H9 (cell line): ENCODE measurements around the gene ISY1. TPM values are rescaled to one million over a fixed set of nuclear protein-coding genes. Genes with fewer than 3 reads are reported as not detected.

Source experiments
- DNase-seq: peaks from one replicate; pipeline ENCODE4 v3.0.0-alpha.2; 2017
- H2AFZ ChIP-seq: one replicate; pipeline ENCODE4 v1.6.1; 2013; ENCODE audit warnings: mild to moderate bottlenecking, low read length, control low read depth, moderate library complexity
- H2AK5ac ChIP-seq: 2 replicates; pipeline ENCODE4 v1.6.1; 2013; ENCODE audit warnings: low read length, control low read depth, mixed read lengths; ENCODE audit not compliant: insufficient read length
- H2BK120ac ChIP-seq: one replicate; pipeline ENCODE4 v1.6.1; 2013; ENCODE audit warnings: low read depth, mild to moderate bottlenecking, low read length, control low read depth, inconsistent platforms; ENCODE audit not compliant: poor library complexity, severe bottlenecking
- H2BK12ac ChIP-seq: 2 replicates; pipeline ENCODE4 v1.6.1; 2013; ENCODE audit warnings: low read length, control low read depth, mixed read lengths, low read depth; ENCODE audit not compliant: insufficient read length
- H2BK15ac ChIP-seq: 2 replicates; pipeline ENCODE4 v1.6.1; 2013; ENCODE audit warnings: low read depth, low read length, control low read depth
- H2BK20ac ChIP-seq: one replicate; pipeline ENCODE4 v1.6.1; 2013; ENCODE audit warnings: low read depth, mild to moderate bottlenecking, low read length, control low read depth, inconsistent platforms; ENCODE audit not compliant: poor library complexity, severe bottlenecking
- H2BK5ac ChIP-seq: 2 replicates; pipeline ENCODE4 v1.6.1; 2013; ENCODE audit warnings: low read length, control low read depth, mixed read lengths; ENCODE audit not compliant: insufficient read length
- H3K14ac ChIP-seq: 2 replicates; pipeline ENCODE4 v1.6.1; 2013; ENCODE audit warnings: low read length, control low read depth; ENCODE audit not compliant: insufficient read depth
- H3K18ac ChIP-seq: 2 replicates; pipeline ENCODE4 v1.6.1; 2013; ENCODE audit warnings: low read depth, mild to moderate bottlenecking, mixed read lengths, low read length, control low read depth; ENCODE audit not compliant: insufficient read length
- H3K23ac ChIP-seq: 2 replicates; pipeline ENCODE4 v1.6.1; 2013; ENCODE audit warnings: low read length, control low read depth, mixed read lengths, low read depth; ENCODE audit not compliant: insufficient read length
- H3K23me2 ChIP-seq: 2 replicates; pipeline ENCODE4 v1.6.1; 2013; ENCODE audit warnings: low read depth, mild to moderate bottlenecking, mixed read lengths, low read length, control low read depth; ENCODE audit not compliant: insufficient read length, poor library complexity, severe bottlenecking
- H3K27ac ChIP-seq: 2 replicates; pipeline ENCODE4 v1.5.1; 2013; ENCODE audit warnings: low read length, control low read depth, mixed read lengths, low read depth; ENCODE audit not compliant: insufficient read length
- H3K27me3 ChIP-seq: 2 replicates; pipeline ENCODE4 v1.6.1; 2013; ENCODE audit warnings: low read length, control low read depth, inconsistent platforms; ENCODE audit not compliant: insufficient read depth
- H3K4ac ChIP-seq: 2 replicates; pipeline ENCODE4 v1.6.1; 2013; ENCODE audit warnings: low read depth, mild to moderate bottlenecking, control low read depth, inconsistent platforms, low read length, moderate library complexity
- H3K4me1 ChIP-seq: 2 replicates; pipeline ENCODE4 v1.6.1; 2013; ENCODE audit warnings: low read length, control low read depth, inconsistent platforms; ENCODE audit not compliant: insufficient read depth
- H3K4me2 ChIP-seq: 2 replicates; pipeline ENCODE4 v1.6.1; 2013; ENCODE audit warnings: low read length, control low read depth, mixed read lengths; ENCODE audit not compliant: insufficient read length, insufficient read depth
- H3K56ac ChIP-seq: 2 replicates; pipeline ENCODE4 v1.6.1; 2013; ENCODE audit warnings: low read depth, mild to moderate bottlenecking, mixed read lengths, low read length, control low read depth; ENCODE audit not compliant: insufficient read length
- H3K79me1 ChIP-seq: 2 replicates; pipeline ENCODE4 v1.6.1; 2013; ENCODE audit warnings: low read depth, mild to moderate bottlenecking, moderate library complexity, low read length, control low read depth, inconsistent platforms; ENCODE audit not compliant: insufficient read depth, poor library complexity, severe bottlenecking
- H3K79me2 ChIP-seq: 2 replicates; pipeline ENCODE4 v1.6.1; 2013; ENCODE audit warnings: low read length, control low read depth, inconsistent platforms; ENCODE audit not compliant: insufficient read depth
- H3K9ac ChIP-seq: 2 replicates; pipeline ENCODE4 v1.6.1; 2013; ENCODE audit warnings: low read length, control low read depth, mixed read lengths; ENCODE audit not compliant: insufficient read length; ENCODE audit errors: extremely low read depth
- H3K9me3 ChIP-seq: one replicate; pipeline ENCODE4 v1.6.1; 2013; ENCODE audit warnings: low read depth, low read length, inconsistent platforms; ENCODE audit not compliant: control insufficient read depth
- H3T11ph ChIP-seq: one replicate; pipeline ENCODE4 v1.6.1; 2013; ENCODE audit warnings: mild to moderate bottlenecking, low read length, control low read depth, inconsistent platforms
- H4K20me1 ChIP-seq: one replicate; pipeline ENCODE4 v1.6.1; 2013; ENCODE audit not compliant: control insufficient read depth, insufficient read length, insufficient read depth
- H4K5ac ChIP-seq: 2 replicates; pipeline ENCODE4 v1.6.1; 2013; ENCODE audit warnings: low read depth, mild to moderate bottlenecking, mixed read lengths, low read length, control low read depth; ENCODE audit not compliant: insufficient read length
- H4K8ac ChIP-seq: replicated peaks from 2 replicates; pipeline ENCODE4 v1.6.1; 2013; ENCODE audit warnings: low read length, control low read depth, mixed read lengths, low read depth; ENCODE audit not compliant: insufficient read length
- H4K91ac ChIP-seq: 2 replicates; pipeline ENCODE4 v1.6.1; 2013; ENCODE audit warnings: low read depth, mild to moderate bottlenecking, moderate library complexity, mixed read lengths, low read length, control low read depth; ENCODE audit not compliant: insufficient read length
- H3K27ac Mint-ChIP-seq, 3 experiments: 2 replicates in 2 of 3; 3 replicates in 1 of 3; pipeline ENCODE4 v1.8.0; 2020 to 2021; ENCODE audit warnings: mixed read lengths in 3 of 3, mild to moderate bottlenecking in 1 of 3, moderate library complexity in 1 of 3
- H3K27me3 Mint-ChIP-seq: 2 replicates; pipeline ENCODE4 v1.8.0; 2021; ENCODE audit warnings: low read depth, mild to moderate bottlenecking, moderate library complexity, mixed read lengths
- H3K36me3 Mint-ChIP-seq, 3 experiments: 2 replicates in 2 of 3; 3 replicates in 1 of 3; pipeline ENCODE4 v1.8.0; 2020 to 2021; ENCODE audit warnings: low read depth in 3 of 3, mixed read lengths in 3 of 3; ENCODE audit not compliant: insufficient read depth in 1 of 3
- H3K4me1 Mint-ChIP-seq, 2 experiments: 2 replicates each; pipeline ENCODE4 v1.8.0; 2020; ENCODE audit warnings: mixed read lengths in 2 of 2
- H3K4me3 Mint-ChIP-seq, 2 experiments: 2 replicates in 1 of 2; 3 replicates in 1 of 2; pipeline ENCODE4 v1.8.0; 2020 to 2021; ENCODE audit warnings: mild to moderate bottlenecking in 2 of 2, mixed read lengths in 2 of 2, moderate library complexity in 1 of 2
- H3K9me3 Mint-ChIP-seq, 2 experiments: 2 replicates in 1 of 2; 3 replicates in 1 of 2; pipeline ENCODE4 v1.8.0; 2020; ENCODE audit warnings: mild to moderate bottlenecking in 2 of 2, mixed read lengths in 2 of 2, moderate library complexity in 1 of 2
- CTCF ChIP-seq: fragments of 200-600 bp; sonication (generic); conservative IDR thresholded peaks from 3 replicates; pipeline ENCODE4 v1.8.0; 2021; ENCODE audit warnings: antibody characterized with exemption, mild to moderate bottlenecking
- WGBS: extraction: QIAGEN DNeasy Blood & Tissue Kit; methylation state at CpG from one replicate; pipeline ENCODE4 v1.1.7; 2013; ENCODE audit warnings: missing lambda C conversion rate, low lambda C conversion rate, mixed read lengths; ENCODE audit not compliant: insufficient read length; ENCODE audit errors: extremely low coverage; 5-methylcytosine and 5-hydroxymethylcytosine counted together
- total RNA-seq: library from RNA; stranded (reverse); gene quantifications from 2 replicates; pipeline ENCODE4 v1.2.1, GENCODE V29; 2021

Gene ISY1
- total RNA-seq, 1 experiment from 2014 or later = 28.1 TPM

GRCh38 chr3:129199366-129199765, 38.5 kb upstream of the ISY1 start:
- Histone ChIP-seq H4K8ac (no peak overlapping the region), H2BK120ac (no peak overlapping the region), H3K23me2 (no peaks in the 10 kb centered on the region), H3K23ac (no peak overlapping the region), H3K9ac (no peak overlapping the region), H2BK15ac (no peak overlapping the region), H4K91ac (no peak overlapping the region), H2AK5ac (no peak overlapping the region), H4K20me1 (no peaks in the 10 kb centered on the region), H4K5ac (no peak overlapping the region), H3K56ac (no peak overlapping the region), H3K9me3 (no peaks in the 10 kb centered on the region), H3K79me2 (no peaks in the 10 kb centered on the region), H2BK12ac (no peak overlapping the region), H2BK20ac (no peak overlapping the region), H3K14ac (no peak overlapping the region), H3K27ac (no peak overlapping the region), H3K79me1 (no peaks in the 10 kb centered on the region), H3T11ph (no peak overlapping the region), H3K4me1 (no peaks in the 10 kb centered on the region), H2AFZ (no peak overlapping the region), H3K27me3 (no peaks in the 10 kb centered on the region), H2BK5ac (no peak overlapping the region), H3K18ac (no peak overlapping the region), H3K4ac (no peak overlapping the region), H3K4me2 (no peak overlapping the region)
- WGBS = no CpG with 5 or more reads among the region's 8 CpGs
- Mint-ChIP-seq H3K4me1 (no peaks in the 10 kb centered on the region), H3K27me3 (no peaks in the 10 kb centered on the region; the same call in 1 of the 2 replicates), H3K4me3 (no peak overlapping the region), H3K9me3 (no peaks in the 10 kb centered on the region), H3K36me3 (no peaks in the 10 kb centered on the region), H3K27ac (no peak overlapping the region)
- TF ChIP-seq CTCF = no peak
- DNase-seq = no peak
